B cell (primary cell): ENCODE results near the gene PPOX. TPM values are rescaled to one million over a fixed set of nuclear protein-coding genes. Genes with fewer than 3 reads are reported as not detected.

Source experiments
- ATAC-seq: fragments of 200-7000 bp; cut with Tn5 transposase; one replicate; pipeline ENCODE4 v1.10.0; 2021; ENCODE audit warnings: low read depth, mild to moderate bottlenecking, moderate number of reproducible peaks, moderate library complexity
- CTCF ChIA-PET: fragments of 350-600 bp; sonication (Branson Sonifier 250); formaldehyde crosslinking; loops from one replicate; lab custom pipeline; 2021; ENCODE audit warnings: antibody characterized with exemption, inconsistent platforms; lab: Charles Lee
- POLR2A ChIA-PET: fragments of 350-600 bp; sonication (Branson Sonifier 250); formaldehyde crosslinking; loops from one replicate; lab custom pipeline; 2021; ENCODE audit warnings: antibody characterized with exemption; lab: Charles Lee
- DNase-seq: peaks from one replicate; pipeline ENCODE4 v3.0.0; 2013
- H2AFZ ChIP-seq: 2 replicates; pipeline ENCODE4 v1.6.1; 2012; ENCODE audit warnings: mild to moderate bottlenecking, low read depth, low read length; ENCODE audit not compliant: insufficient read depth, poor library complexity, severe bottlenecking
- H3K27ac ChIP-seq, 2 donors: 1 replicate in 1 of 2; 2 replicates in 1 of 2; pipeline ENCODE4 v1.5.1; 2012 to 2013; ENCODE audit warnings: low read length in 2 of 2, mild to moderate bottlenecking in 2 of 2, moderate library complexity in 1 of 2
- H3K27me3 ChIP-seq, 4 experiments: fragments of 200-600 bp in 1 of 4; sonication (generic) in 1 of 4; replicated peaks in 1 of 4; 1 replicate in 2 of 4; 2 replicates in 2 of 4; pipeline versions ENCODE4 v1.6.1 to v1.7.0; 2013 to 2016; ENCODE audit warnings: low read length in 3 of 4, mild to moderate bottlenecking in 2 of 4, mixed read lengths in 1 of 4, moderate library complexity in 1 of 4; ENCODE audit not compliant: insufficient read depth in 4 of 4, control insufficient read depth in 3 of 4; ENCODE audit errors: control extremely low read depth in 1 of 4
- H3K36me3 ChIP-seq, 2 experiments: replicated peaks in 1 of 2; 1 replicate in 1 of 2; 2 replicates in 1 of 2; pipeline versions ENCODE4 v1.6.1 to v1.7.1; 2013; ENCODE audit warnings: low read length in 1 of 2; ENCODE audit not compliant: insufficient read depth in 2 of 2, control insufficient read depth in 1 of 2; ENCODE audit errors: control extremely low read depth in 1 of 2, extremely low read depth in 1 of 2
- H3K4me1 ChIP-seq, 2 donors: fragments of 200-600 bp in 1 of 2; sonication (generic) in 1 of 2; 1 replicate in 1 of 2; 2 replicates in 1 of 2; pipeline versions ENCODE4 v1.5.1 to v1.6.1; 2013 to 2017; ENCODE audit warnings: low read length in 2 of 2; ENCODE audit not compliant: control insufficient read depth in 2 of 2, insufficient read depth in 2 of 2
- H3K4me2 ChIP-seq: replicated peaks from 2 replicates; pipeline ENCODE3; 2012; ENCODE audit warnings: mild to moderate bottlenecking, low read depth, low read length; ENCODE audit not compliant: poor library complexity, severe bottlenecking
- H3K4me3 ChIP-seq, 5 experiments: fragments of 200-600 bp in 1 of 5; sonication (generic) in 1 of 5; 1 replicate in 3 of 5; 2 replicates in 2 of 5; pipeline versions ENCODE4 v1.5.1 to v1.7.0; 2011 to 2016; ENCODE audit warnings: low read length in 4 of 5, mild to moderate bottlenecking in 4 of 5, low read depth in 2 of 5, control low read depth in 1 of 5, moderate library complexity in 1 of 5; ENCODE audit not compliant: insufficient read depth in 1 of 5; ENCODE audit errors: control extremely low read depth in 1 of 5, extremely low read depth in 1 of 5
- H3K79me2 ChIP-seq: fragments of 200-600 bp; sonication (generic); one replicate; pipeline ENCODE4 v1.6.0; 2016; ENCODE audit warnings: low read length; ENCODE audit not compliant: control insufficient read depth, insufficient read depth
- H3K9ac ChIP-seq: fragments of 200-600 bp; sonication (generic); 2 replicates; pipeline ENCODE4 v1.6.1; 2017; ENCODE audit warnings: mild to moderate bottlenecking, low read length, moderate library complexity
- H3K9me3 ChIP-seq, 3 donors: one replicate each; pipeline versions ENCODE4 v1.6.1 to v1.7.1; 2013; ENCODE audit warnings: low read length in 2 of 3; ENCODE audit not compliant: control insufficient read depth in 2 of 3, insufficient read depth in 1 of 3; ENCODE audit errors: control extremely low read depth in 1 of 3
- H4K20me1 ChIP-seq: 2 replicates; pipeline ENCODE4 v1.6.0; 2012; ENCODE audit warnings: mild to moderate bottlenecking, low read length; ENCODE audit not compliant: insufficient read depth, control insufficient read depth, poor library complexity, severe bottlenecking
- H3K27ac Mint-ChIP-seq: one replicate; pipeline ENCODE4 v1.8.0; 2021; ENCODE audit warnings: mixed read lengths
- H3K27me3 Mint-ChIP-seq: one replicate; pipeline ENCODE4 v1.8.0; 2021; ENCODE audit warnings: mixed read lengths
- H3K4me1 Mint-ChIP-seq: one replicate; pipeline ENCODE4 v1.8.0; 2021; ENCODE audit warnings: mixed read lengths
- H3K4me3 Mint-ChIP-seq: one replicate; pipeline ENCODE4 v1.8.0; 2021; ENCODE audit warnings: mixed read lengths
- H3K9me3 Mint-ChIP-seq: one replicate; pipeline ENCODE4 v1.8.0; 2022; ENCODE audit warnings: mixed read lengths; ENCODE audit not compliant: insufficient read depth
- CTCF ChIP-seq: fragments of 200-600 bp; IDR thresholded peaks from one replicate; pipeline ENCODE4 v1.8.0; 2022; ENCODE audit warnings: antibody characterized with exemption, mild to moderate bottlenecking
- EZH2 ChIP-seq: IDR thresholded peaks from 2 replicates; pipeline ENCODE4 v1.6.1; 2012; ENCODE audit warnings: borderline replicate concordance, low read depth, mild to moderate bottlenecking, moderate library complexity, low read length; ENCODE audit not compliant: insufficient read depth, poor library complexity, severe bottlenecking
- WGBS: methylation state at CpG from one replicate; pipeline ENCODE4 v1.1.5; 2013; ENCODE audit warnings: missing lambda C conversion rate; ENCODE audit not compliant: insufficient coverage; 5-methylcytosine and 5-hydroxymethylcytosine counted together
- intact Hi-C: fragments of 100-400 bp; cut with micrococcal nuclease; formaldehyde crosslinking; loops from one replicate; pipeline ENCODE4 v1.10.0; 2022
- polyA plus RNA-seq: library from polyadenylated mRNA; depleted of rRNA; stranded (reverse); fragments of >200 nt; gene quantifications from 2 replicates; pipeline ENCODE4 v1.2.3, GENCODE V29; 2012
- total RNA-seq, 2 donors: library from RNA; stranded (reverse); fragments of 120-200 nt in 1 of 2; gene quantifications; 1 replicate in 1 of 2; 2 replicates in 1 of 2; pipeline versions ENCODE4 v1.2.3 to v1.2.4, GENCODE V29; 2013 to 2022

PPOX gene
- total and polyA plus RNA-seq, 2 donors (not counting 1 experiment from before 2014, with no cell fraction given), result 65.6 to 82.3 TPM

GRCh38 chr1:161192476-161193465, 26.5 kb downstream of the PPOX start:
- no peaks in the 10 kb centered on the region for H3K27me3 Mint-ChIP-seq
- H3K4me3 Mint-ChIP-seq, result no peak overlapping the region
- TF ChIP-seq EZH2, result no peak
- TF ChIP-seq CTCF, result peak; percentile 92
- peak; percentile 83 for DNase-seq
- Histone ChIP-seq H3K4me1 (peaks cover 56 to 71% of the 10 kb centered on the region in 2 donors), H3K9me3 (no peaks in the 10 kb centered on the region), H4K20me1 (no peaks in the 10 kb centered on the region), H2AFZ (peak overlapping the region; percentile 39), H3K4me2 (peak overlapping the region; percentile 12), H3K9ac (no peak overlapping the region), H3K27ac (no peak overlapping the region), H3K27me3 (no peaks in the 10 kb centered on the region), H3K36me3 (no peaks in the 10 kb centered on the region), H3K4me3 (no peak overlapping the region), H3K79me2 (peaks cover 26% of the 10 kb centered on the region)
- ChIA-PET POLR2A (no interaction called here), CTCF (interaction anchor here (0.6 to 4.8 kb wide), 23 partner anchors 10 to 191 kb away, joined by 3 to 64 read pairs (median 3); partner anchors contain the start of genes DEDD, NDUFS2, PPOX and TOMM40L)
- peaks cover 56% of the 10 kb centered on the region for H3K4me1 Mint-ChIP-seq
- 93% methylated on average over 12 of the region's 15 CpGs for WGBS
- peak; percentile 91 for ATAC-seq
- H3K9me3 Mint-ChIP-seq, result no peaks in the 10 kb centered on the region
- intact Hi-C loops, result loop anchor here (1.0 to 5.0 kb wide), 5 partner anchors 10 to 190 kb away; partner anchors contain the start of genes NDUFS2, PPOX and TOMM40L
- peak overlapping the region; percentile 72 for H3K27ac Mint-ChIP-seq
